CD4-positive, alpha-beta T cell treated with Interleukin-21 for 1 hour (primary cell): ENCODE results near the gene CST5.
"Not testable (repeated sequence)": the region's sequence is repeated elsewhere in the genome, so short reads cannot be mapped to it uniquely, and the experiment has no call there.

Source experiments
- DNase-seq: peaks from one replicate; pipeline ENCODE4 v3.0.0-alpha.2; 2020

CST5 gene

GRCh38 chr20:23832775-23833513, 46.6 kb downstream of the CST5 start:
- no peak for DNase-seq

GRCh38 chr20:23831961-23832360, 47.6 kb downstream of the CST5 start:
- DNase-seq = not testable (repeated sequence)

- DNase-seq = no peak
Measured at GRCh38 chr20:23826541-23827021, 53.0 kb downstream of the CST5 start, which contains the start of gene CST2. CST2 (minus strand) TSS chr20:23826729; CDS start chr20:23826660, 69 bp downstream.
